GM18498 (cell line): ENCODE data around the gene PLAGL1.
"Not testable (repeated sequence)": the region's sequence is repeated elsewhere in the genome, so short reads cannot be mapped to it uniquely, and the experiment has no call there.

ENCODE experiments used
- ATAC-seq: cut with Tn5 transposase; IDR thresholded peaks from one replicate; pipeline ENCODE4 v1.9.1; 2021; ENCODE audit warnings: mild to moderate bottlenecking, moderate library complexity; ENCODE audit not compliant: unreplicated experiment

Gene PLAGL1

DNA sequence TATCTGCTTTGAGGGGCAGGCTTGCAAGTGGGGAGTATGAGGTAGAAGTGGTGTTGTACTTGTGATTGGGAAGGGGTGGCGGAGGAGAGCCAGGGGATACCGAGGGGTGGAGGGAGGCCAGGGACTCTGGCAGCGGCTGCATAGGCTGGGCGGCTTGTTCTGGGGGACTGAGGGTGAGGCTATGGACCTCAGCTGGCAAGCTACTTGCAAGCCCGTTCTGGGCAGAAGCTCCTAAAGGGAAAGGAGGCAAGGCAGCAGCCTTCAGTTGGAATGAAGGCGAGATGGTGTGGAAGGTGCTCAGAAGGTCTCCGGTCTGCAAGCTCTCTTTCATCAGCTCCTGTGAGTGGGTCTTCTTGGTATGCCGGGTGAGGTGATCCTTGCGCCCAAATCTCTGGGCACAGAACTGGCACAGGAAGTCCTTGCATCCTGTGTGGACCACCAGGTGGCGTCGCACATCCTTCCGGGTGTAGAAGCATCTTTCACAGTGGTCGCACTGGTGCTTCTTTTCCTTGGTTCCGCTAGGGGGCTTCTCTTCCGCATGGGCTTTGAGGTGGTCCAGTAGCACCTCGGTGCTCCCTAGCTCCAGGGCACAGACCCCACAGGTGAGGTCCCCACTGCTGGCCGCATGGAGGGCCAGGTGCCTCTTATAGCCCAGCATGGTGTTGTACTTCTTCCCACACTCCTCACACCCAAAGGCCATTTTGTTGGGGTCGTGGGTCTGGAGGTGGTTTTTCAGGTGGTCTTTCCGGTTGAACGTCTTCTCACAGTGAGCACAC lies 66.0 kb downstream of the PLAGL1 start:
- ATAC-seq = peak; percentile 52

DNA sequence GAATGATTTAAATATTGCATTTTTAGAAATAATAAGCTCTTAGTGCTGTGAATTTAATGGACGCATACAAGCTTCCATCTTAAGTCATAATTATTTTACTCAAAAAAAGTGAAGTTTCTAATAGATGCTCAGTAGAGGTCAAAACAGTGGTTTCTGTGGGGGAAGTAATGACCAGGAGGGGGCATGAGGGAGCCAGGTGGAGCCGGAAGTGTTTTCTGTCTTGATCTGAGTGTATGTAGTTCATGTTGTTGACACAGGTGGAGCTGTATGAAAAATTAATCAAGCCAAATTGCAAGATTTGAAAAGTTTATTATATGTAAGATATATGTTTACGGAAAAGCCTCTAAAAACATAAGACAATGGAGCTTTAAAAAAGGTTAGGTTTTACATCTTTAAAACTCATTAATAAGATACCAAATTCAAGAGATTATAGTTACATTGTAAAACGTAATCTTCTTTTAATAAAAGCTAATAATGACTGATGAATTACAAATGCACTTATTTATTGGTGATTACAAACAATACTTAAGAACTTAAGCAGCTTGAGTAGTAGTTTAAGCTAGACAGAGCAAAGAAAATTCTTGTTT lies 68.0 kb downstream of the PLAGL1 start:
- peak; percentile 99 for ATAC-seq

GRCh38 chr6:143939364-143939763 lies 68.7 kb downstream of the PLAGL1 start:
- no peak for ATAC-seq

GRCh38 chr6:143937668-143937970 lies 70.4 kb downstream of the PLAGL1 start:
- no peak for ATAC-seq

DNA sequence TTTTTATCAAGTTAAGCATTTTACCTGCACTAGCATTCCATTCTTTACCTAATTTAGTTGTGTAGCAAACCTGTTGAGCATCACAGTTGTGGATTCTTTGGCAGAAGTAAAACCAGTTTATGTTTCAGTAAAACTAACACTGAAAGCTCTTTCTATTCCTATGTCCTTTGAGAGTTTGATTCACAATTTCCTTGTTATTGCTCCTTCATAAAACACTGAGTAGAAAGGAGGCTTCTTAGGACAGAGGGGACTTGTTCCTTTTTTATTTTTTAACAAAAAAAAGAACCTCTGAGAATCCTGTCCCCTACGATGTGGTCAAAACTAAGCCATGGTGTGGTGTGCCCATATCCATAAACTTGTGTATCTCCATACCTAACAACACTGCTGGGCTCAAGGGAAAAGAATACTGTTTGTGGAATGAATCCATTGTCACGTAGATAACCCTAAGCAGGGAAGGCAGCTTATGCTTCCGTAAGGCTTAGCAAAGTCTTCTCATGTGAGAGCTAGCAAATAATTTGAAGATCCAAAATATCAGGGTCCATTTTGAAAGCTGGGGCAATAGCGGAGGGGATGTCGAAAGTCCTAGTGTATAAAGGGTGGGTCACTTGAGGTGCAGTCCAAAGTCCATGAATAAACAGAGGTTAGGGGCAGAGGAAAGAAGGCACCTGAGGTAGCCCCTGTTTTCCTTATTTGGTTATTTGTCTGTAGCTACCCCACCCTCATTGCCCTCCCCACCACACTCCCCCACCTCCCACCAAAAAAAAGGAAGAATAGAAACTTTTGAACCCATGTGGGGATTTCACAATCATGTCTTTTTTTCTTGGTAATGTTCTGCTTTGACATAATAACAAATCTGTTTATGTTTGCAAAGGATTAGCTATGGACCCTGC lies 71.0 kb downstream of the PLAGL1 start:
- ATAC-seq = no peak

- no peak for ATAC-seq
Observed at GRCh38 chr6:143936347-143936746, 71.7 kb downstream of the PLAGL1 start.

- ATAC-seq = no peak
Observed at GRCh38 chr6:143934867-143935266, 73.2 kb downstream of the PLAGL1 start.

GRCh38 chr6:143934331-143934730 lies 73.7 kb downstream of the PLAGL1 start:
- ATAC-seq = no peak

DNA sequence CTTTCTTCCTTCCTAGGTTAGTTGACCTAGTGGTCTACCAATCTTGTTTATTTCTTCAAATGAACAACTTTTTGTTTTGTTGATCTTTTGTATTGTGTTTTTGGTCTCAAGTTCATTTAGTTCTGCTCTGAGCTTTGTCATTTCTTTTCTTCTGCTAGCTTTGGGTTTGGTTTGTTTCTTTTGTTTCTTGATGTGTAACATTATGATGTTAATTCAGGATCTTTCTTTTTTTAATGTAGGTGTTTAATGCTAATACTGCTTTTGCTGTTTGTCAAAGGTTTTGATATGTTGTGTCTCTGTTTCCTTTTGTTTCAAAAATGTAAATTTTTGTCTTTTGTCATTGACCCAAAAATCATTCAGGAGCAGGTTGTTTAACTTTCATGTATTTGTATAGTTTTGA lies 78.1 kb downstream of the PLAGL1 start:
- no peak for ATAC-seq

- ATAC-seq = no peak
Observed at GRCh38 chr6:143928853-143929252, 79.2 kb downstream of the PLAGL1 start.

DNA sequence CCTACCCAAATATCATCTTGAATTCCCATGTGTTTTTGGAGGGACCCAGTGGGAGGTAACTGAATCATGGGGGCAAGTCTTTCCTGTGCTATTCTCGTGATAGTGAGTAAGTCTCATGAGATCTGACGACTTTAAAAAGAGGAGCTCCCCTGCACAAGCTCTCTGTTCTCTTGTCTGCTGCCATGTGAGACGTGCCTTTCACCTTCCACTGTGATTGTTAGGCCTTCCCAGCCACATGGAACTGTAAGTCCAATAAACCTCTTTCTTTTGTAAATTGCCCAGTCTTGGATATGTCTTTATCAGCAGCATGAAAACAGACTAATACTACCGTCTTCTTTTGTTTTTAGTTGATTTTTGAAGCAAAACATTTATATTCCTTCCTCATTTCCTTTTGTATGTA lies 91.0 kb downstream of the PLAGL1 start:
- not testable (repeated sequence) for ATAC-seq

GRCh38 chr6:143912671-143913070 lies 95.4 kb downstream of the PLAGL1 start:
- ATAC-seq = no peak

DNA sequence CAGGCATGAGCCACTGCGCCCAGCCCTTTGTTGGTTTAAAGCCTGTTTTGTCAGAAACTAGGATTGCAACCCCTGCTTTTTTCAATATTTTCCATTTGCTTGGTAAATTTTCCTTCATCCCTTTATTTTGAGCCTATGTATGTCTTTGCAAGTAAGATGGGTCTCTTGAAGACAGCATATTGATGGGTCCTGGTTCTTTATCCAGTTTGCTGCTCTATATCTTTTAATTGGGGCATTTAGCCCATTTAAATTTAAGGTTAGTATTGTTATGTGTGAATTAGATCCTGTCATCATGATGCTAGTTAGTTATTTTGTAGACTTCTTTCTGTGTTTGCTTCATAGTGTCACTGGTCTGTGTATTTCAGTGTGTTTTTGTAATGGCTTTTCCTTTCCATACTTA lies 97.0 kb downstream of the PLAGL1 start:
- ATAC-seq = no peak

- ATAC-seq = no peak
Observed at GRCh38 chr6:143902827-143903226, 105.2 kb downstream of the PLAGL1 start.

GRCh38 chr6:143901885-143902750 lies 105.9 kb downstream of the PLAGL1 start:
- ATAC-seq = peak; percentile 96

- ATAC-seq = no peak
Observed at GRCh38 chr6:143900358-143900757, 107.7 kb downstream of the PLAGL1 start.

- ATAC-seq = no peak
Observed at GRCh38 chr6:143896126-143896860, 111.8 kb downstream of the PLAGL1 start.

GRCh38 chr6:143894655-143895054 lies 113.4 kb downstream of the PLAGL1 start:
- no peak for ATAC-seq
